ENCODE results near the gene BCAR3.

GRCh38 chr1:93651695-93652094, 29.9 kb downstream of the BCAR3 start:
- TF ChIP-seq YY1 (IDR thresholded peaks at IDR 0.05; ENCODE audit: insufficient read depth, insufficient read length) (no peak), ZNF274 (IDR thresholded peaks at IDR 0.05; ENCODE audit: low read depth, low read length) (no peak)

Data from NT2/D1 (cell line).